Stimulated activated CD8-positive, alpha-beta memory T cell treated with anti-CD3 and anti-CD28 coated beads, Interleukin-4, amount 100 ng/mL, for 4 hours (primary cell): ENCODE data around the gene C8B.

ENCODE experiments used
- DNase-seq, 2 donors: peaks; one replicate each; pipeline ENCODE4 v3.0.0-alpha.2; 2020; ENCODE audit warnings: low read depth in 2 of 2, low spot score in 1 of 2

The C8B gene

GRCh38 chr1:56972976-56973375, 7.2 kb upstream of the C8B start:
- no peak for DNase-seq

- DNase-seq, result no peak
These were observed 4.5 kb upstream of the C8B start for GRCh38 chr1:56970280-56970679.

GRCh38 chr1:56968878-56969495, 3.2 kb upstream of the C8B start:
- no peak for DNase-seq

- no peak for DNase-seq
These were observed 2.4 kb upstream of the C8B start for GRCh38 chr1:56967900-56968832.

- DNase-seq, result no peak
These were observed 1.5 kb upstream of the C8B start for GRCh38 chr1:56967355-56967754.

- DNase-seq, result no peak
These were observed 834 bp upstream of the C8B start for GRCh38 chr1:56966698-56966999.

GRCh38 chr1:56965191-56965590, 624 bp downstream of the C8B start:
- no peak for DNase-seq

GRCh38 chr1:56964349-56965017, 1.3 kb downstream of the C8B start:
- no peak for DNase-seq

GRCh38 chr1:56963667-56964066, 2.1 kb downstream of the C8B start:
- DNase-seq, result no peak

- DNase-seq, result no peak
These were observed 4.4 kb downstream of the C8B start for GRCh38 chr1:56961426-56961825.

GRCh38 chr1:56958526-56958925, 7.3 kb downstream of the C8B start:
- no peak for DNase-seq

GRCh38 chr1:56957931-56958330, 7.9 kb downstream of the C8B start:
- DNase-seq, result no peak

- no peak for DNase-seq
These were observed 11.2 kb downstream of the C8B start for GRCh38 chr1:56954664-56955063.

- no peak for DNase-seq
These were observed 12.4 kb downstream of the C8B start for GRCh38 chr1:56953386-56953785.

- DNase-seq, result no peak
These were observed 13.3 kb downstream of the C8B start for GRCh38 chr1:56952501-56952900.

GRCh38 chr1:56948403-56949023, 17.3 kb downstream of the C8B start:
- DNase-seq, result no peak

GRCh38 chr1:56940039-56940438, 25.8 kb downstream of the C8B start:
- DNase-seq, result no peak

- no peak for DNase-seq
These were observed 26.6 kb downstream of the C8B start for GRCh38 chr1:56939209-56939608.

- DNase-seq, result no peak
These were observed 27.2 kb downstream of the C8B start for GRCh38 chr1:56938646-56939045.

GRCh38 chr1:56934430-56935060, 31.3 kb downstream of the C8B start:
- DNase-seq, result no peak

- no peak for DNase-seq
These were observed 32.2 kb downstream of the C8B start for GRCh38 chr1:56933606-56934005.
